HG02642 (cell line): ENCODE results near the gene MS4A6A.
"Not testable (repeated sequence)": the region's sequence is repeated elsewhere in the genome, so short reads cannot be mapped to it uniquely, and the experiment has no call there.

Source experiments
- ATAC-seq: cut with Tn5 transposase; IDR thresholded peaks from one replicate; pipeline ENCODE4 v1.9.1; 2021; ENCODE audit warnings: mild to moderate bottlenecking; ENCODE audit not compliant: unreplicated experiment, poor library complexity

Gene MS4A6A

GRCh38 chr11:60182541-60183330, at the start of gene MS4A6A:
Gene MS4A6A, minus strand, starts transcription at chr11:60183083. Its CDS starts 1,356 bp downstream, at chr11:60181727.
- ATAC-seq, result no peak

- no peak for ATAC-seq
These were observed 47.8 kb upstream of the MS4A6A start for GRCh38 chr11:60230681-60231080.

- no peak for ATAC-seq
These were observed 39.3 kb upstream of the MS4A6A start for GRCh38 chr11:60222141-60222540.

- ATAC-seq, result no peak
These were observed 38.8 kb upstream of the MS4A6A start for GRCh38 chr11:60221692-60222091.

- ATAC-seq, result no peak
These were observed 38.3 kb upstream of the MS4A6A start for GRCh38 chr11:60221181-60221580.

GRCh38 chr11:60214386-60214785, 31.5 kb upstream of the MS4A6A start:
- ATAC-seq, result no peak

GRCh38 chr11:60211206-60211605, 28.3 kb upstream of the MS4A6A start:
- ATAC-seq, result no peak

- no peak for ATAC-seq
These were observed 27.1 kb upstream of the MS4A6A start for GRCh38 chr11:60209977-60210376.

GRCh38 chr11:60208951-60209350, 26.1 kb upstream of the MS4A6A start:
- ATAC-seq, result no peak

- ATAC-seq, result no peak
These were observed 25.4 kb upstream of the MS4A6A start for GRCh38 chr11:60208146-60208895.

GRCh38 chr11:60206616-60207015, 23.7 kb upstream of the MS4A6A start:
- ATAC-seq, result no peak

- ATAC-seq, result no peak
These were observed 22.0 kb upstream of the MS4A6A start for GRCh38 chr11:60204922-60205321.

- not testable (repeated sequence) for ATAC-seq
These were observed 18.5 kb upstream of the MS4A6A start for GRCh38 chr11:60201334-60201733.

GRCh38 chr11:60197442-60197841, 14.6 kb upstream of the MS4A6A start:
- ATAC-seq, result no peak

- ATAC-seq, result no peak
These were observed 13.1 kb upstream of the MS4A6A start for GRCh38 chr11:60195923-60196368.

- ATAC-seq, result no peak
These were observed 11.6 kb upstream of the MS4A6A start for GRCh38 chr11:60194511-60194910.

- ATAC-seq, result peak; percentile 89
These were observed 11.0 kb upstream of the MS4A6A start for GRCh38 chr11:60193687-60194433.

GRCh38 chr11:60192564-60192963, 9.7 kb upstream of the MS4A6A start:
- ATAC-seq, result not testable (repeated sequence)

- ATAC-seq, result not testable (repeated sequence)
These were observed 5.6 kb upstream of the MS4A6A start for GRCh38 chr11:60188481-60188880.

- ATAC-seq, result not testable (repeated sequence)
These were observed 3.2 kb upstream of the MS4A6A start for GRCh38 chr11:60186128-60186527.

GRCh38 chr11:60185512-60185827, 2.6 kb upstream of the MS4A6A start:
- ATAC-seq, result not testable (repeated sequence)
